Renal pelvis (tissue), 3 donors: ENCODE data around the gene TERF2IP. TPM values are rescaled to one million over a fixed set of nuclear protein-coding genes. Genes with fewer than 3 reads are reported as not detected.

Experiments
- polyA plus RNA-seq, 3 donors: library from polyadenylated mRNA; unstranded; fragments of 120-200 nt; gene quantifications; one replicate each; pipeline ENCODE4 v1.2.1, GENCODE V29; 2013; ENCODE audit not compliant: insufficient read length in 3 of 3

Gene TERF2IP
- polyA plus RNA-seq, 3 donors, result 70.9 to 84.0 (median 77.3) TPM

Other genes with a start within 250 kb of the TERF2IP start
- gene CFDP1, start 214.3 kb upstream of the TERF2IP start, polyA plus RNA-seq, result 100 to 1,000 TPM; 148 to 189 (median 174) TPM
- gene TMEM170A, start 183.1 kb upstream of the TERF2IP start, polyA plus RNA-seq, result 10 to 100 TPM; 29.2 to 54.7 (median 43.1) TPM
- gene CHST6, start 152.3 kb upstream of the TERF2IP start, polyA plus RNA-seq, result 1 to 10 TPM; 1.1 to 1.2 (median 1.2) TPM
- 1 to 10 TPM in 2 of 3 donors, under 1 TPM in 1; 0.47 to 1.3 (median 1.3) TPM for gene CHST5, start 111.7 kb upstream of the TERF2IP start, polyA plus RNA-seq
- gene TMEM231, start 91.5 kb upstream of the TERF2IP start, polyA plus RNA-seq, result 10 to 100 TPM; 19.8 to 23.4 (median 21.3) TPM
- gene GABARAPL2, start 81.4 kb upstream of the TERF2IP start, polyA plus RNA-seq, result 100 to 1,000 TPM; 156 to 174 (median 170) TPM
- 10 to 100 TPM; 38.9 to 66.6 (median 57.7) TPM for gene ADAT1, start 24.5 kb upstream of the TERF2IP start, polyA plus RNA-seq
- gene KARS1, start 108 bp upstream of the TERF2IP start, polyA plus RNA-seq, result 100 to 1,000 TPM; 126 to 140 (median 137) TPM
- under 1 TPM in 1 of 3 donors, not detected in 2; 0.22 TPM for gene CPHXL2, start 29.2 kb downstream of the TERF2IP start, polyA plus RNA-seq
- gene DUXB, start 53.7 kb downstream of the TERF2IP start, polyA plus RNA-seq, result under 1 TPM in 2 of 3 donors, not detected in 1; 0.21 to 0.28 TPM
- not detected for gene CPHXL, start 78.7 kb downstream of the TERF2IP start, polyA plus RNA-seq